ENCODE data around the gene MICAL3. TPM values are rescaled to one million over a fixed set of nuclear protein-coding genes. Genes with fewer than 3 reads are reported as not detected.
"Not testable (repeated sequence)": the region's sequence is repeated elsewhere in the genome, so short reads cannot be mapped to it uniquely, and the experiment has no call there.

MICAL3 gene, protein sequence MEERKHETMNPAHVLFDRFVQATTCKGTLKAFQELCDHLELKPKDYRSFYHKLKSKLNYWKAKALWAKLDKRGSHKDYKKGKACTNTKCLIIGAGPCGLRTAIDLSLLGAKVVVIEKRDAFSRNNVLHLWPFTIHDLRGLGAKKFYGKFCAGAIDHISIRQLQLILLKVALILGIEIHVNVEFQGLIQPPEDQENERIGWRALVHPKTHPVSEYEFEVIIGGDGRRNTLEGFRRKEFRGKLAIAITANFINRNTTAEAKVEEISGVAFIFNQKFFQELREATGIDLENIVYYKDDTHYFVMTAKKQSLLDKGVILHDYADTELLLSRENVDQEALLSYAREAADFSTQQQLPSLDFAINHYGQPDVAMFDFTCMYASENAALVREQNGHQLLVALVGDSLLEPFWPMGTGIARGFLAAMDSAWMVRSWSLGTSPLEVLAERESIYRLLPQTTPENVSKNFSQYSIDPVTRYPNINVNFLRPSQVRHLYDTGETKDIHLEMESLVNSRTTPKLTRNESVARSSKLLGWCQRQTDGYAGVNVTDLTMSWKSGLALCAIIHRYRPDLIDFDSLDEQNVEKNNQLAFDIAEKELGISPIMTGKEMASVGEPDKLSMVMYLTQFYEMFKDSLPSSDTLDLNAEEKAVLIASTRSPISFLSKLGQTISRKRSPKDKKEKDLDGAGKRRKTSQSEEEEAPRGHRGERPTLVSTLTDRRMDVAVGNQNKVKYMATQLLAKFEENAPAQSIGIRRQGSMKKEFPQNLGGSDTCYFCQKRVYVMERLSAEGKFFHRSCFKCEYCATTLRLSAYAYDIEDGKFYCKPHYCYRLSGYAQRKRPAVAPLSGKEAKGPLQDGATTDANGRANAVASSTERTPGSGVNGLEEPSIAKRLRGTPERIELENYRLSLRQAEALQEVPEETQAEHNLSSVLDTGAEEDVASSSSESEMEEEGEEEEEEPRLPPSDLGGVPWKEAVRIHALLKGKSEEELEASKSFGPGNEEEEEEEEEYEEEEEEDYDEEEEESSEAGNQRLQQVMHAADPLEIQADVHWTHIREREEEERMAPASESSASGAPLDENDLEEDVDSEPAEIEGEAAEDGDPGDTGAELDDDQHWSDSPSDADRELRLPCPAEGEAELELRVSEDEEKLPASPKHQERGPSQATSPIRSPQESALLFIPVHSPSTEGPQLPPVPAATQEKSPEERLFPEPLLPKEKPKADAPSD (N-terminal part only)
- 54.3 TPM for polyA plus RNA-seq (ENCODE audit: insufficient read length)

DNA sequence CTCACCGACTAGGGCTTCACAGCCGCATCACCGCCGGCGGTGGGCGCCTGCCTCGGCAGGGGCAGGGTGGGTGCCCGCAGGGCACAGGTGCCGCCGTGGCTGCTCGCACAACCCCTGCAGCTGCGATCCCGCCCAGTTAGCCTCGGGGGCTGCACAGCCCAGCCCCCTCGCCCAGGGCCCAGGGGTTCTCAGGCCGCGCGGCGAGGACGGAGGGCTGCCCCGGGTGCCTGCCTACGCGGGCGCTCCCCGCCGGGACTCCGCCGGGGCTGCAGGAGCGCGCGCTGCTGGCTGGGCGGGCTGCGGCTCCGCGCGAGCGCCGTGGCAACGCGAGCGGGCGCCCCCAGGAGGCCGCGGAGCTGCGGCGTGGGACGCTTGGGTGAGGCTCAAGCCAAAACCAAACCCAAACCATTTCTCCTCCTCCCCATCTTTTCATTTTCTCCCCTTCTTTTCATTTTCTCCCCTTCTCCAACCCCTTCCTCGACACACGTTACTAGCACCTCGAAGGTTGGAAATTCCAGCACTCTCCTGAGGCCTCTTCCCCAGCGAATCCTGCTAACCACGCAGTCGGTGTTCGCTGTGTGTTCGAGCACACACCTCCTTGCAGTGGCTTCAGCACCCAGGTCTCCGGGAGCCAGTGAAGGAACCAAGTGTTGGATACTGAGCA, at the start of gene MICAL3:
Gene MICAL3, minus strand, starts transcription at position 286 of the 664 bp plus-strand sequence. CDS start 117,749 bp downstream, outside the sequence.
- DNase-seq = peak; percentile 54

DNA sequence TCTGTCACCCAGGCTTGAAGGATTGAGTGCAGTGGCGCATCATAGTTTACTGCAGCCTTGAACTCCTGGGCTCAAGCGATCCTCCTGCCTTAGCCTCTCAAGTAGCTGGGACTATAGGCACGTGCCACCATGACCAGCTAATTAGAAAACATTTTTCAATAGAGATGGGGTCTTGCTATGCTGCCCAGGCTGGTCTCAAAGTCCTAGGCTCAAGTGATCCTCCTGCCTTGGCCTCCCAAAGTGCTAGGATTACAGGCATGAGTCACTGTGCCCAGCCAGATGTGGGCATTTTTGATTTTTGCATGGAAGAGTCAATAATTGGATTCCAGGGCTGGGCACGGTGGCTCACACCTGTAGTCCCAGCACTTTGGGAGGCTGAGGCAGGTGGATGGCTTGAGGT, 49.6 kb upstream of the MICAL3 start:
- DNase-seq = not testable (repeated sequence)

DNA sequence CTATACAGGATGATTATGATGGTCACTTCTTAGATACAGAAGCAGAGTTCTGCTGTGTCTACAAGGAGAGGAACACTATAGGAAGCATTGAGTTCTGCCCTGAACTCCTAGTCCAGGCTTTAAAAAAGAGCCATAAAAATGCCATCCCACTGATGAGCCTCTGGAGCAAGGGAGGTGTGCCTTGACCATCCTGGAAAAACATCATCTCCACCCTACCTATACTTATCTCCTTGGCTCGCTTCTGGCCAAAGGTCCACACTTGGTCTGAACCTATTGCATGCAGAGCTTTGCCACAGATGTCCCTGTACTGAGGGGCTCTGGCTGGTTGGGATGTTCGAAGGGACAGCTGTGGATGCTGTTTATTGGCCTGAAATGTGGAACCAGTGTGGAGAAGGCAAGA, 49.1 kb upstream of the MICAL3 start:
- DNase-seq = no peak

DNA sequence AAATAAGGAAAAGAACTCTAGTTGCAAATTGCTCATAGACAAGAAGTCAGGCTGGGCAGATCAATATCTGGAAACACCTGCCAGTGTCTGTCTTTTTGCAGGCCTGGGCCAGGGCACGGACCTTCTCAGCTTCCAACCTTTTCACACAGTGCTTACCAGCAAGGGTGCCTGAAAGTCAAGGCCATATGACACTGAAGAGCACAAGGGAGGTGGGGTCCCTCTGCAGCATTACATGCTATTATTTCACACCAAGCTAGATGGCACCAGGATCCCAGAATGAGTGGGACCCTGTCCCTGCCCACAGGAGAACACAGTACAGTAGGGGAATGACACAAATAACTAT, 47.6 kb upstream of the MICAL3 start:
- DNase-seq = no peak

DNA sequence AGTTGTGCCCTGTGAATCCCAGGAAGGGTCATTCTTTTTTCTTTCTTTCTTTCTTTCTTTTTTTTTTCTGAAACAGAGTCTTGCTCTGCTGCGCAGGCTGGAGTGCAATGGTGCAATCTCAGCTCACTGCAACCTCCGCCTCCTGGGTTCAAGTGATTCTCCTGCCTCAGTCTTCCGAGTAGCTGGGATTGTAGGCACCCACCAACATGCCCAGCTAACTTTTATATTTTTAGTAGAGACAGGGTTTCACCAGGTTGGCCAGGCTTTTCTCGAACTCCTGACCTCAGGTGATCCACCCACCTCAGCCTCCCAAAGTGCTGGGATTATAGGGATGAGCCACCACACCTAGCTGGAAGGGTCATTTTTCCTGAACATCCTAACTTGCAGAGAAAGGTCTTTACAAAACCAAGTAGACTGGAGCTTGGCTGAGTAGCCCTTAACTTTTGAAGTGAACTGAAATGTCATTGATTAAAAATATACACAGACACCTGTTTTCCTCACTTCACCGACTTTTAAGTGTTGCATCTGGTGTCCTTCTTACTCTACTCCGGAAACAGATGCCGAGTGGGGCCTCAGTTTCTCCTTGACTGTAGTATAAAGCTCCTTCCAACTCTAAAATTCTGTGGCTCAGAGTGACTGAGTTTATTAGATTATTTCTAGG, 47.1 kb upstream of the MICAL3 start:
- not testable (repeated sequence) for DNase-seq

DNA sequence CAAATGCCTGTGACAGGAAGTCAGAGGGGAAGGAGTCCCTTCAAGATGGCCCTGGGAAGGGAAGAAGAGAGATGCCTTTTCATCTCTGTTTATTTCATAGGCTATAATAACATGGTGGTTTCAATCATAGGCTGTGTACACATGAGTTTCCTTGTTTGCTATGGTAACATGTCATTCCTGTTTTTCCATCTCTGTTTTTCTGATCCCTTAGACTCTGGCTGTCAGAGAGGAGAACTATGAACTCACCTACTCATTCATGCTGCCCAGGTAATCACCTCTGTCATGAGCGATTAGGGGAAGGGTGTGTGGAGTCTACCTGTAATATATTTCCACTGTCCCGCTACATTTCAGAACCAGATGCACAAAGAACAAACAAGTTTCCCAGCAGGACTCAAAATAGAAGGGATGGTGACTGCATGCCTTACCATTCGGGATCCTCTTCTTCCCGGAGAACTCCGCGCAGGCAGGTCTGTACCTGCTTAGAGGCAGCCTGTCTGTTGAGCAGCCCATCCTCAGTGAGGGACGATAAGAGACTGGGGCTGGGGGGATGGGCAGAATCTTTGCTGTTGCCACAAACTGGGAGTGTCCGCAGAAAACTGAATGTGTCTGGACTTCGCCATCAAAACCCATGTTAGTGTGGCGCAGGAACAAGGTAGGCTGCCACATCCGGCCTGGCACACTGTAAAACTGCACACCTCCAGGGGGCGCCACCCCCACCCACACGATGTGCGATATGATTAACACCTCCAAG, 46.4 kb upstream of the MICAL3 start:
- no peak for DNase-seq

DNA sequence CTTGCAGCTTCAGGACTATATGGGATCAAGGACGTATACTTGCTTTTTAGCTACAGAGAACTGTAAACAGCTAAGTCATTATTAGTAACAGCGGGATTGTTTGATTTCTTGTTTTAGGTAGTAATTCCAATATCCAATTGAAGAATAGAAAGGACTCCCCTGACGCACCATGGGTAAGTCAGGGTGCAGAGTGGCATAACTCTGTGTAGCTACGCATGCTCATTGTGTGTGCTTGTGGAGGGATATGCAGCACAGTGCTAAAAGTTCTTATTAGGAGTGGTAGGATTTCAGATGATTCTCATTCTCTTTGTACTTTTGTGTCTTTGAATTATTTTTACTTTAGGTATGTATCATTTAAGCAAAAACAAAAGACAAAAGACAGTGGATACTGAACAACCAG, 45.7 kb upstream of the MICAL3 start:
- DNase-seq = no peak

DNA sequence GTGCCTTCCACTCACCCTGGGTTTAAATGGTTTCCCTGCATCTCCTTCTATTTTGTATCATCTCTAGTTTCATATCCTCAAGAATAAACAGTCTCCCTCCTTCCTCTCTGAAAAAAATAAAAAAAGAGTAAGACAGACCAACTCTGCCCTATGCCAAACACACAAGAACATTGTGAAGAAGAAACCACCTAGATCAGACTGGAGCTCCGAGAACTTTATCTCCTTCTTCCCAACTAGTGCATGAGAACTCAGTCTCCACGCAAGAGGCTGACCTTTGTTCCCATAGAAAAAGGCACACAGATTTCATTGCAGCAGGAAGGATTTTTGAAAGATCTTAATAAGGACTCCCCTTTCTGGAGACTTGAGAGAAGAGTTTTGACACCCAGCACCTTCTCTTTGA, 44.7 kb upstream of the MICAL3 start:
- DNase-seq = no peak

DNA sequence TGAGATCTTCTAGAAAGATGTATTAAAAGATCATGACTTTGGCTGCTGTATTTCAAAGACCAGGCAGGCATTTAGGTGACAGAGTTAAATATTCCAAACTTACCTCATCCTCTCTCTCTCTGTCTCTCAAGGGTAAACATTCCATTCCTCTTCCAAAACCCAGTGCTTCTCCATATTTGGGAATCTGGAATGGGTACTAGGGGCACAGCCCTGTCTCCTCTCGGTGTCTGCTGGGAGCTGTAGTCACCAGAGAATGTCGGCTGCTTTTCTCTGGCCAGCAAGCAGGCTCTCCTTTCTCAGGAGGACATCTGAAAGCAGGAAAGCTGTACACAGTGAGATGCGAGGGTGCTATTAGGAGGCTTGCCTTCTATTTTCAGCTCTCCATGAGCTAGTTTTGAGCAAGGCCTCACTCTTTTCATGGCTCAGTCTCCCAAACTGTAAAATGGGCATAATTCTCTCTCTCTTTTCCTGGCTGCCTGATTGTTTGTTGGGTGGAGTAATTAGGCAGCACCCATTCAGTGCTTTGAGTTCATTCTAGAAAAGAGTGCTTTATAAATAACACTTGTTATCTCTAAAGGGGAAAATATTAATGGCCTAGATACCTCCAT, 44.1 kb upstream of the MICAL3 start:
- DNase-seq = no peak

DNA sequence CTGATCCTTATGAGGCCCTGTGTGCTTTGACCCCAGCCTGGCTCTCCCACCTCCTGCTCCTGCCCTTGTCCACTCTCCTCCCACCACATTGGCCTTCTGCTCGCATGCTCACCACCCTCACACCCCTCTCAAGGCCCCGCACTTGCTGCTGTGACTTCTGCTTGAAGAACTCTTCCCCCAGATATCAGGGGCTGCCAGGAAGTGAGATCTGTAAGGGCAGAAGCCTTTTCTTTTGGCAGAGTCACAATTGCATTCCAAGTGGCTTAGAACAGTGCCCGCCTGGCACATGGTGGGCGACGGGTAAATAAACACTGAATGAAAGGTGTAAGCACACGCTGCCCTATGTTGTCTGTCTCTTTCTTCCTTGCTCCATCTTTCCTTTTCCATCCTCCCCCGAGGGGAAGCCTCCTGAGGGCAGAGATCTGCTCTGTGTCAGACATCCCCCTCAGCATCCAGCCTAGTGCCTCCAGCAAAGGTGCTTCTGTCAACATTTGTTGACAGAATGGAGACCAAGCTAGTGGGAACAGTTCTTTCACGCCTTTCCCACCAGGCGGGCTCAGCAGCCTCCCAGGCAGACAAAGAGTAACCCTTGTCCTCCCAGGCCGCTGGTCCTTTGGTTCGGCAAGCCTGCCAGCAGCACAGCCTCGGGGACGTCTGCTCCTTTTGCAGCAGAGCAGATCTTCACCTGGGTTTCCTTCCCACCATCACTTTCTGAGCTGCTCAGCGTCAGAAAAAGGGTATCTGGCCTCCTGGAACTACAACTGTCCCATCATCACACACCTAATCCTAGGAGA, 43.4 kb upstream of the MICAL3 start:
- no peak for DNase-seq

DNA sequence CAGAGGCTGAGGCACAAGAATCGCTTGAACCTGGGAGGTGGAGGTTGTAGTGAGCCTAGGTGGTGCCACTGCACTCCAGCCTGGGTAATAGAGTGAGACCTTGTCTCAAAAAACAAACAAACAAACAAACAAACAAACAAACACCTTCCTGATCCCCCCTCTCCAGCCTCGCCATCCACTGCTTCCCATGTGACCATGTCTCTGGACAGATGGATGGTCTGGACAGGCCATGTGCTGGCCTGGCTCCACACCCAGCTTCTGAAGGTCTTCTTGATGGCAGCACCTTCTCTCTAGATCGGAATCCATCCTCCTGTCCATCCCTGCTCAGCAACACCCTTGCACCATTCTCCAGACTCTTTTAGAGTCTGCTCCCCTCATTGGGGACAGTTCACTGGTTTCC, 42.8 kb upstream of the MICAL3 start:
- DNase-seq = no peak

DNA sequence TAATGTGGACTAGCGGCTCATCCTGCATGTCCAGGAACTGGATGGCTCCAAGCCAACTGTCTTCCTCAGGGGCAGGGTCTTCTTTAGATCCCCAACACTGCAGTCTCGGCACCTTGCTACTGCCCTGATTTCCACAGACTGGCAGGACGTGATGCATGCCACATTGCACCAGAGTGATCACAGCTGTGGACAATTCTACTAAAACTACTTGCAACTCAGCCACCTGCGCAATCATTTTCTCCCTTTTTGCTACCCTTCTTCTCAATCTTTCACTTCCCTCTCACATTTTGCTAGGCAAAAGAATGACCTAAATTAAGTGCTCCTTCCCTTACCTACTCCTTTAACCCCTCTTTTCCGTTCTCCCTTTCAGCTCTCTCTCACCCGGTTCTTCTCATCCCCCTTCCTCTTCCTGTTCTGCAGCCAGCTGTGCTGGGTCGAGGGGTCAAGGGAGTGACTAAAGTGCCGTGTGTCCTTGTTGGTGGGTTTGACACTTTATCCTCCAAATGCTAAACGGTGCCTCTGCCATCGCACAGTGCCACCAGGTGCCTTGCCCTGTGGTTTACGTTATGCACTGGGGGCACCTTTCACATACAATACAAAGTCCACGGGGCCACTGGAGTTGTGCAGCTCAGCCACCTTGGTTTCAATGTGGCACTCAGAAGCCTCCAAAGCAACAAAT, 42.0 kb upstream of the MICAL3 start:
- no peak for DNase-seq

DNA sequence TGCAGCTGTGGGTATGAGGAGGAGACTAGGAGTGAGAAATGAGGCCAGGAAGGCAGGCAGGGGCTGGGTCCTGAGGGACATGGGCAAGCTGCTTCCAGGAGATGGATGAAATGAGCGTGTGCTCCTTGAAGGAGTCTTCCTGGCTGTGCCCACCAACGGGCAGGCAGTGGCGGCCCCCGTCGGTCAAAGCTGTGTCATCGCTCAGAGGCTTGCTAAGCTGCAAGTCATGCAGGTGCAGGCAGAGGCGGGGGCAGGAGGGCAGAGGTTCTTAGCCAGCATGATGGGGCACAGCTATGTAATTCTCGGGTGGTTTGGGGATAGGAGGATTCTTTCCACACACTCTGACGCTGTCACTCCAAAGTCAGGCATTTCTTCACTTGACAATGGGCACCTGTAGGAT, 40.9 kb upstream of the MICAL3 start:
- DNase-seq = no peak

DNA sequence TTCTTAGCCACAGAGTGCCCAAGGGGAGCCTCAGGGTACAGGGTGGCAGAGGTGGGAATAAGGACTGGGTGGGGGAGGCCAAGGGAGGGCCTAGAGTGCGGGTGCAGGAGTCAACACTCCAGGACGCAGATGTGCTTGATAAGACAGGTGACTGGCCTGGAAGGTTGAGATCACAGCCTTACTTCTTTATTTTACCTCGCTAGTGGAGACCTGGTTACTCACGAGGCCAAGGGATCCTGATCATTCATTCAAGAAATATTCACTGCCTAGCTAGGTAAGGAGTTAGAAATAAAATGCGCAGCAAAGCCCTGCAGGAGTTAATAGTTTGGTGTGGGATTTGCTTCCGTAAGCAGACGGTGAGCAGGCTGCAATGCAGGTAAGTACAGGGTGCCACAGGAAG, 40.3 kb upstream of the MICAL3 start:
- no peak for DNase-seq

DNA sequence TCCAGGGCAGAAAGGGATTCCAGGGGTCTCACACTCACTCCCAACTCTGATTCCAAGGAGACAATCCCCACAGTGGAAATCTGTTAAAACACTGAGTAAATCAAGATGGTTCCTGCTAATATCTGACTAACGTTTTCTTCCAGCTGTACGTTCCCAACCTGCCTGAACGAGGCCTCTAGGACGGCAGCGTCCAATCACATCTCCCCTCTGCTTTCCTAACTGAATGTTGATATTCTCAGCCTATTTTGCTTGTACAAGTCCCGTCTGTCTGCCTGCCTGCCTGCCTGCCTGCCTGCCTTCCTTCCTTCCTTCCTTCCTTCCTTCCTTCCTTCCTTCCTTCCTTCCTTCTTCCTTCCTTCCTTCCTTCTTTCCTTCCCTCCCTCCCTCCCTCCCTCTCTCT, 39.4 kb upstream of the MICAL3 start:
- peak; percentile 26 for DNase-seq

DNA sequence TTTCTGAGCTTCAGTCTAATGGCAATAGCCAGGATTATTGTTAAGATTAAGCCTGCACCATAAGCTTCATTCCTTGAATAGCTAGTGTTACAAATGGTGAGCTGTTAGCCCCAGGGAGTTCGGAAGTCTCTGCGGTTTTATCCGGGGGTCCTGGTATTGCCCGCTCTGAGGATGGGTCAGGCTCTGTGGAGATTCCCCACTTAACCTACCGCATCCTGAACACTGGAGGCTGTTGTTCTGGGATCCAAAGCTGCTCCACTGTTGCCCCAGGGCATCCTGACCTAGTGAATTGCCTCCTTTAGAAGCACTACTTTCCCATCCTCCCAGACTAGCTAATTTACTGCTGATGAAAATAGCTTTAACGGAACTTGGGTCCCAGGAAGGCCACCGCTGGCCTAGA, 38.9 kb upstream of the MICAL3 start:
- no peak for DNase-seq

DNA sequence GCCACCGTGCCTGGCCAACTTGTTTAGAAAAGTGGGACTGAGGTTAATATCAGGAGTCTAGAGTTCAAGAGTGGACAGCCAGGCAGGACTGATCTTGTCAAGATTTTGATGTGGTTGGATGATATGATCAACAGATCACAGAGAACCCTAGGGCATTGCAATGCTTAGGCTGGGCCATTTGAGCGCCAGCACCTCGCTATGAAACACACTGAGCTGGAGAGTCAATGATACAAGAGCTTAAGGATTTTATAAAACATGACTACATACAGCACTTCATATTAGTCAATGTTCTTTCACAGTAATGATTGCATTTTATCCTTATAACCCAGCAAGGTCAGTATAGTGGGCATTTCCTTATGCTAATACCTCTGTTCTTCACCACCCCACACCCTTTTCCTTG, 38.1 kb upstream of the MICAL3 start:
- no peak for DNase-seq

DNA sequence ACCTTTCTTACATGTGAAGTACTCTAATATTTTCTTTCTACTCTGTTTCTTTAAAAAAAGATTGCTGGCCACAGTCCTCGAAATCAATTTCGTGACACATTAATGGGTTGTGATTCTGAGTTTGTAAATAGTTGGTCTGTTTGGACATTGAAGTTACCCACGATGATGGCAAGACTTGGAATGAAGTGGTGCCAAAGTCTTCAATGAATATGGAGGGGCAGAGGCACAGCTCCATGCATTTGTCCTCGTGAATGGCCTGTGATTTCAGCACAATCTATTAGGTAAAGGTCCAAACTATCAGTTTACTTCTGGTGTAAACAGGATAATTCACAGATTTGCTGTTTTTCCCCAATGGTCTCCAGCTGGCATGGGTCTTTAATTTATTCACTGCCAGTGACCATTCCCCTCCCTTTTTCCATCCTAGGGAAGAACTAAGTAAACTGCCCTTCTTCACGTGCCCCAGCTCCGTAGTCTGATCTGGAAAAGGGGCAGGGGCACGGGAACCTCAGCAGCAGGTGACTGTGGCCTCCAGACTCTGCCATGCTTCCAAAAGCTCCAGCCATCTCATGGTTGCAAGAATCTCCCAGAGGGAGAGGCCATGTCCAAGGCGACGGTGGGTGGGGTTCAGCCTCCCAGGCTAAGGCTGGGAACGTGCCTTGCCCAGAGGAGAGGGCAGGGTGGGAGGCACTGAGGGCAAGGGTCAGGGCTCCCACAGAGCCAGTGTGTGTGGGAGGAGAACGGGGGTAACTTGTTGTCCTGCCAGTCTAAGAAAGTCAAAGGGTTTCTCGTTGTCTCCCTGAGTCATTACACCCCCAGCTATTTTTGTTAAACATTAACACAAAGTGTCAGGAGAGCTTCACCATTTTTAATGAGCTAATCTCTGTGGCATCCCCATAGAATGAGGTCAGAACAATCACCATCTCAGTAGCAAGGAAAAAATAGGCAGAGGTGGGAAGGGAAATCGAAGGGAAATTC, 36.6 kb upstream of the MICAL3 start:
- DNase-seq = no peak
